ENCODE data around the gene BLCAP.

GRCh38 chr20:37543828-37544227 is 16.2 kb upstream of the BLCAP start:
- peak; percentile 56 for TF ChIP-seq CTCF (IDR thresholded peaks at IDR 0.05; ENCODE audit: poor library complexity)
- TF ChIP-seq EZH2phosphoT487 (IDR thresholded peaks at IDR 0.05; ENCODE audit: low read depth, severe bottlenecking, unreplicated experiment) = no peak

All from hepatocyte (in vitro differentiated cells).